ENCODE measurements around the gene ZBTB32.

DNA sequence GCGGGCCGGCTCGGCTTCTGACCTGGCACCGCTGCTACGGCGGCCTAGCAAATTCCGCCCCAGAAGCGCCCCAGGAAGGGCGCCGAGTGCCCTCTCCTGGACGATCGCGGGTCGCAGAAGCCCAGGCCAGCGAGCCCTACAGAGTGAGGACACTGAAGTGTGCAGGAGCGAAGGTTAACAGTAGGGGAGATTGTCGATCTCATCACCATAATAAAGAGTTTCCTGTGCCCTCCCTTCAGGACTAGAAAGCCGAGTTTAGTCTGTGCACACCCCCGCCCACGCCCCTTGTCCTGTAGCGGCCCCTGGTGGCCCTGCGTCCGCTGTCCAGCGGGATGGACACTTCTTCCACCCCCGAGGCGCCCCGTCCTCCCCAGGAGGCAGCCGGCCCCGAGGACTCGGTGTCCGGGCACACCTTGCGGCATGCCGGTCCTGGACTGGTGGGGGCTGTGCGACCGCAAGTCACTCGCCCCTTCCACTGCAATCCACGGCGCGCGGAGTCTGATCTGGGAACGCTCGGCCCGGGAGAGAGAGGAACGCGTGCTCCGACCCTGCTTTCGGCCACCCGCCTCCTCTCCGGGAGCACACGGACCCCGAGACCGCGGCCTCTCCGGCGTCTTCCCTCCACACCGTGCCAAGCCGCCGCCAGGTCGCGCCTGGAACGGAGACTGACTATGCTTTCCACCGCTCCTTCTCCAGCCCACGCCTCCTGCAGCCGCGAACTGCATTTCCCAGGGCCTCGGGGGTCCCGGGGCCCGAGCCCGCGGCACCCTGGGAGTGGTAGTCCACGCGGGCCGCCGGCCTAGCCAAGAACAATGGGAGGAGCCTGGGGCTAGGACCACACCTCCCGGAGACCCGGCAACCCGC is 12.7 kb downstream of the ZBTB32 start:
- TF ChIP-seq POLR2A (IDR thresholded peaks at IDR 0.05) (peak; percentile 35 to 50), CTCF (IDR thresholded peaks at IDR 0.05) (peak; percentile 76 to 92 (median 83))
